Stimulated activated CD8-positive, alpha-beta memory T cell treated with anti-CD3 and anti-CD28 coated beads, Interleukin-4, amount 100 ng/mL, for 1 hour (primary cell): ENCODE results near the gene PPEF2.
"Not testable (repeated sequence)": the region's sequence is repeated elsewhere in the genome, so short reads cannot be mapped to it uniquely, and the experiment has no call there.

Source experiments
- DNase-seq, 2 donors: peaks; one replicate each; pipeline ENCODE4 v3.0.0-alpha.2; 2020; ENCODE audit warnings: low read depth in 2 of 2, low spot score in 1 of 2

PPEF2 gene, protein sequence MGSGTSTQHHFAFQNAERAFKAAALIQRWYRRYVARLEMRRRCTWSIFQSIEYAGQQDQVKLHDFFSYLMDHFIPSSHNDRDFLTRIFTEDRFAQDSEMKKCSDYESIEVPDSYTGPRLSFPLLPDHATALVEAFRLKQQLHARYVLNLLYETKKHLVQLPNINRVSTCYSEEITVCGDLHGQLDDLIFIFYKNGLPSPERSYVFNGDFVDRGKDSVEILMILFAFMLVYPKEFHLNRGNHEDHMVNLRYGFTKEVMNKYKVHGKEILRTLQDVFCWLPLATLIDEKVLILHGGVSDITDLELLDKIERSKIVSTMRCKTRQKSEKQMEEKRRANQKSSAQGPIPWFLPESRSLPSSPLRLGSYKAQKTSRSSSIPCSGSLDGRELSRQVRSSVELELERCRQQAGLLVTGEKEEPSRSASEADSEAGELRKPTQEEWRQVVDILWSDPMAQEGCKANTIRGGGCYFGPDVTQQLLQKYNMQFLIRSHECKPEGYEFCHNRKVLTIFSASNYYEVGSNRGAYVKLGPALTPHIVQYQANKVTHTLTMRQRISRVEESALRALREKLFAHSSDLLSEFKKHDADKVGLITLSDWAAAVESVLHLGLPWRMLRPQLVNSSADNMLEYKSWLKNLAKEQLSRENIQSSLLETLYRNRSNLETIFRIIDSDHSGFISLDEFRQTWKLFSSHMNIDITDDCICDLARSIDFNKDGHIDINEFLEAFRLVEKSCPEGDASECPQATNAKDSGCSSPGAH

DNA sequence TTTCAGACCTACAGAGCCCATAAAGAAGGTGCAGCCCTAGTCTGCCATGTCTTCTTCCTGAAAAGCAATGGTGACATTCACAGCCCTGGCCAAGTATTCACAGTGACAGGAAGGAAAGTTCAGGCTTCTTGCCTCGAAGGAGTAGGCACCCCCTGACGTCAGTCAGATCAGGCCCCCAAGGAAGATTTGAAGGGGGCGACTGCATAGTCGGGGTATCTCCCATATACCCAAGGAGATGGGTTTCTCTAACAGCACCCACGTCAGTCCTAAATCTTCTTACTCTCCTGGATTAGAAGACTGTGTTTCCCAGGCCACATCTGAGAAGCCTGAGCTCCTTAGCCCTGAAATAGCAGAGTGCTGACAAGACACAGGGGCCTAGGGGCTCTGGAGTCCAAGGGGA is at the start of gene PPEF2:
TSS of gene PPEF2 (minus strand) at position 101 of the 400 bp plus-strand sequence. CDS start 6,127 bp downstream, outside the sequence.
- DNase-seq, result no peak

DNA sequence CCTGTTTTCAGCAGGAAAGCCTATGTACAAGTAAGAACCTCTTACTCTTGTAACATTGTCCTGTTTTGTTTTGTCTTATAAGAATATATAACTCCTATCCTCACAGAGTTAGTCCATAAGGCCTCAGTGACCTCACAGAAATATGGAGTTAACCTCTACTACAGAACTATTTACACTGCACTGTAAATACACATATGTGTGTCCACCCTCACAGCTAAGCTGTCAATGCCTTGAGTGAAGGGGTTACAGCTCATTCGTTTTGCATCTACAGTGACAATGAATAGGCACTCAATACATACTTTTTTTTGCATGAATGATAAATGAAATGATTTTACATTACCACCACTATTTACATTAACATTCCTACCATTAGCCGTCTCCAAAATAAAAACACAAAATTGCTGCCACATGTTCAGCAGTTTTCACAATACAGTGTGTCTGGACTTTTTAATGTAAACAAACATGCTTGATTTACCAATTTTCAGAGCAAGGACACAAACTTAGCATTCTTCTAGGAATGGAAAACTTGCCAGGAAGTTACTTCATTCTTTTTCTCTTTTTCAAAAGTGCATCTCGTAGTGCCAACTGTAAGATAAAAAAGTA is 48.1 kb upstream of the PPEF2 start:
- DNase-seq, result no peak

DNA sequence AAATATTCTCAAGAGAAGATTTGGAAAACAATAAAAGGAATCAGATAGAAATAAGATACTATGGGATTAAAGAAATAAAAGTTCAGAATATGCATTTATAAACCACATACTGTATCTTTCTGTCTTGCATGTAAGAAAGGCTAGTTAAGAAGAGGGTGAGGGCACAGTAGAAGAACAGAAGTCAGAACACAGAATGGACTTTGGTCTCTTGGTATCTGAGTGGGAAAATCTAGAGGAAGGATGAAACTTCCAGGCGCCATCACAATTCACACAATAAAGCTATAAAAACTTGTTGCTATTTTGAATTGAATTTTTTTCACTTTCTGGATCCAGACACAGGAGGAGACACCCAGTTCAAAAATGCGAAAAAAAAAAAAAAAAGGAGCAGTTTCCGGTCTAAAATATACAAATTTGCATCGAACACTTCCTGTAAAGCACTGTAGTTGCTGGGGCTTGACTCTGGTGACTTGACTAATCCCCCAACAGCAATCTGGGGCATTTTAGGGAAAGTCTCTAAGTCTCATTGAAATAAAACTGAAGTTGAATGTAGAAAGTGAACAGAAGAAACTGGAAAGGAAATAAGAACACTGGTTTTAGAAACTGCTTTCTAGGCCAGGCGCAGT is 46.7 kb upstream of the PPEF2 start:
- DNase-seq, result no peak

DNA sequence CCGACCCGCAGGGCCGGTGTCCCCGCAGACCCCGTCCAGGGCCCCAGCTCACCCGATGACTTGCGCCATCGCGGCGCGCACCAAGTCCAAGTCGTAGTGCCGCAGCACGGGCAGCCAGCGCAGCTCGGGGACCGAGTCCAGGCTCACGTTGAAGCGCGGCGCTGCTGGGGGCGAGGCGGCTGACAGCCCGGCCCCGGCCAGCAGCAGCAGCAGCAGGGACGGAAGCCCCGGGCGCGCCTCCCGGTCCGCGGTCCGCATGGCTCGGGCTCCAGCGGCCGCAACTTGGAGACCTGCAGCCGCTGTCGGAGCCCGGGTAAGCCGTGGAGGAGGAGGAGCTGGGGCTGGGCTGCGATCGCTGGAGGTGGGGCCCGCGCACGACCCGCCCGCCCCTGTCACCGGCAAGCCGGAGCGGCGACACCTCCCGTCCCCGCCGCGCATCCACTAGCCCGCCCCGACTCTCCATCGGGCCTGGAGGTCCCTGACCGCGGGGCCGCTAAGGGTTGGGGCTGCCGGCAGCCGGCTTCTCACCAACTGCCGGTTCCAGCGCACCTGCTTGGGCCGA is 38.5 kb upstream of the PPEF2 start, which contains the start of gene NAAA:
TSS of gene NAAA (minus strand) at position 322 of the 562 bp plus-strand sequence. CDS start at position 258, 64 bp downstream.
- DNase-seq, result peak; percentile 34 to 55

DNA sequence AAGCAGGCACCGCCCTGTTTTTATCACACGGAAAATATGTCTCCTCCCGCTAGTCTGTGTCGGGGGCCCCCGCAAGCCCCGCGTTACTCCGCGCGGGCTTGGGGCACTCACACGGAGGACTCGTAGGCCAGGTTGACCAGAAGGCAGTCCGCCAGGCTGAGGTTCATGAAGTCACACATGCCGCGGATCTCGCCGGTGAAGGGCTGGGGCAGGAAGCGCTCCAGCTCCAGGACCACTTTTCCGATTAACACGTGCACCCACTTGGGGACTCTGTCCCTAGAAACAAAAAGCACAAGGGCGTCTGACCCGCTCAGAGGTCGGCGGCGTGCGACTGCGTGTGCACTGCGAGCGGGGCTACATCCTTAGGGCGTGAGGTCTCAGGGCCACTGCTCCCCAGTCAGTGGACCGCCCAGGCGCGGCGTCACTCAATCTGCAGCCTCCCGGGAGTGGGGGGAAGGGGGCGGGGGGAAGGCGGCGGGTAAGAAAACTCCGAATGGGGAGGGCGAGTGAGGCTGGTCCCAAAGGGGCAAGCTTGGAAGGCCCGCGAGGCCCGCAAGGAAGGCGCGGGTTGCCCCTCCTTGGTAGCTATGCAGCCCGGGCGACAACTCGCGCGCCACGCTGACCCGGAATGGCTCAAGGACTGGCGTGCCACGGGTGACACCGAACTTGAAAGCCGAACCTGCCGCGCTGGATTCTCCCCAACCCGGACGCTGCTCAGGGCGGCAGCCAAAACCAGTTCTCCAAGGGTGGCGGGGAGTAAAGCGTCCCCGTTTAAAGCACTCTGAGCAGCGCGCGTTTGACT is 37.8 kb upstream of the PPEF2 start:
- DNase-seq, result peak; percentile 21 to 38

DNA sequence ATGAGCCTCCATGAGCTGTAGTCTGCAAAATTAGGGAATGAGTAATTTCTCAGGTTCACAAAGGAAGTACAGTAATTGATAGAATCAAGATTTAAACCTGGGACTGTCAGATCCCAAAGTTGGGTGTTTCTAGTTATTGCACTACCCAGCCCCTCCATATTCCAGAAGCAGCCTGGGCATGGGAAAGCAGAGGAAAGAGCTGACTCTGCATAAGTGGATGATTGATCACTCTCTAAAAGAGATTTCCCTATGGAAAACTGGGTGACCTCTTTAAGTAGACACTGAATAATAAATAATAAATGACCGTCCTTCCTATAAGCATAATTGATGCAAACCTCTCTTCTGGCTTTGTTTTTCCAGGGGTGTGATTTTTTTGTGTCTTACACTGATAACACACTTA is 33.4 kb upstream of the PPEF2 start:
- no peak for DNase-seq

DNA sequence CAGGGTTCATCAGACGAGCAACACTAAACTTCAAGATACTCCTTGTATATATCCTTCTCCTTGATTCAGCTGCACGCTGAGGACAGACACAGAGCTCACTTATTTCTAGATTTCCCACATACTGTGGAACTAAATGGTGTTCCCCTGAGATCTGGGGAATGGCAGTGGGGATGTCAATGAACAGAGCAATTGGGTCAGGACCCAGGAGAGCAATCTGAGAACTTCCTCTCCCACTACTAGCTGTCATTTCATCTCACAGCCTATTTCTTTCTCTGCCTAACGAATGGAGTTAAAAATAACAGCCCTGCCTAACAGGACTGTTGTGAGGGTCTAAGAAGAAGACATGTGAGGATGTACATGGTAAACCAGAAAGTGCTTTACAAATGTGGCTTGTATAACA is 27.9 kb upstream of the PPEF2 start:
- DNase-seq, result no peak

DNA sequence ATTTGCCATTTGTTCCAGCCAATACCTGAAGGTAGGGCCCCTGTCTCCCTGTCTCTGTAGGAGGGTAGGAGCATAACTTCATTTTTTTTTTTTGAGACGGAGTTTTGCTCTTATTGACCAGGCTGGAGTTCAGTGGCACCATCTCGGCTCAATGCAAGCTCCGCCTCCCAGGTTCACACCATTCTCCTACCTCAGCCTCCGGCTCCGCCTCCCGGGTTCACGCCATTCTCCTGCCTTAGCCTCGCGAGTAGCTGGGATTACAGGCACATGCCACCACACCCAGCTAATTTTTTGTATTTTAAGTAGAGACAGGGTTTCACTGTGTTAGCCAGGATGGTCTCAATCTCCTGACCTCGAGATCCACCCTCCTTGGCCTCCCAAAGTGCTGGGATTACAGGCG is 22.7 kb upstream of the PPEF2 start:
- not testable (repeated sequence) for DNase-seq

DNA sequence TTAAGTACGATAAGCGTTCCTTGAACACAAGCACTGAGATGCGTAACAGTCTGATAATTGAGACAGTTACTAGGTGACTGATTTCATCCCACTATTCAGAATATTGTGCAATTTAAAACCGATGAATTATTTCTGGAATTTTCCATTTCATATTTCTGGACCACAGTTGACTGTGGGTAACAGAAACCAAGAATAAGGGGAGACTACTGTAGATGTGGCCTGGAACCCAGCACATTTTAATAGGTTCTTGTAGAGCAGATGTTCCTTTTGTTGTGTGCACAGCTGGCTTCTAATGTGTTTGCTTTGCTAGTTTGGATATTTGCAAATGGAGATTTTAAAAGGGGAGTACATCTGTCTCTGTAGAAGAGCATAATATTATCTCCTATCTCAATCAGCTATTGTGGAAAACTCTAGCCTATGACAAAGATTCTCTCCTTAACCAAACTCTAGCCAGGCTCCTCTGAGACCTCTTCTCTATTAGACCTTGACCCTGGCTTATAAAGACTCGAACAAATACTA is 22.1 kb upstream of the PPEF2 start:
- DNase-seq, result no peak

DNA sequence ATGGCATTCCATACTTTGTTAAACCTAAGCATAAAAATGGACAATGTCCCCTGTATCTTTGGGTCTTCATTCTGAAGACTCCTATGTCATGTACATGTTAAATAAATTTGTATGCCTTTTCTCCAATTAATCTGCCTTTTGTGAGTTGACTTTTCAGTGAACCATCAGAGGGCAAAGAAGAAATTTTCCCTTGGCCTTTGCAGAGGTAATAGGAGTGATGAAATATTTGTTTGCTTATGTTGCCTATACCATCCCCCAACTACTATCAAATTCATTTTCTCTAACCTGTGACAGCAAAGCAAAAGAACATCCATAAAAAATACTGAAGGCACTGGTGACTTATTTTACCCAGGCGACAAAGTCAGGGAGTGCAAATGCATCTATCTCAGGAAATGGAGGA is 20.3 kb upstream of the PPEF2 start:
- no peak for DNase-seq

DNA sequence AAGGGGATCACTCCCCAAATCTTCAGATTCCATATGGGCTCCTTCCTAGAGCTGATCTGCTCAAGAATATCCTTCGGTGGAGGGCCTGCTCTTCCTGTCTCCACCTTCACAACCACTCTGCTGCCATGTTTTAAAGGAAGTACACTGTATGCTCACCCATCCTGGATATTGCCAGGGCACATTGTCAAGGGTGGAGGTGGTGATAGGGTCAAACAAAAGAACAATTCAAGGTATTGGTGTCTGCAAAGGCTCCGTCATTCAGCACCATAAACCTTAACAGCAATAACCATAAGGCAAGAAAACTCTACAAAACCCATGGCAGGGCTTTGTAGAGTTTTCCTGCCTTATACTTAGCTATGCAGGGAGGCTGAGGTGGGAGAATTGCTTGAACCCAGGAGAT is 19.7 kb upstream of the PPEF2 start:
- no peak for DNase-seq

DNA sequence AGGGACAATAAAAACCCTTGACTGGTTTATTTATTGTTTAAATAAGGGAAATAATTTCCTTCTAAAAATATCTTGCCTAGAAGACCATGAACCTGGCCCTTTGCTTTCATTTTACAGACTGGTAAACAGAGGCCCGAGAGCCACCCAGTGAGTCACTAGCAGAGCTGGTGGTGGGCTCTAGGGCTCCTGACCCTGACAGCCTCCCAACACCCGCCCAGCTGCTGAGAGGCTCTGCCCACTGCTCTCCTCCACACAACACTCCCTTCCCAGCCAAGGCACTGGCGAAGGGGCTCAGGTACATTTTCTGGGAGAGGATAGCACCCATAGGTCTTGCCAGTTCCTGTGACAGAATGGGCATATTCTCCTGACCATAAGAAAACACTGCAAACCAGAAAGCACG is 18.1 kb upstream of the PPEF2 start:
- DNase-seq, result no peak

DNA sequence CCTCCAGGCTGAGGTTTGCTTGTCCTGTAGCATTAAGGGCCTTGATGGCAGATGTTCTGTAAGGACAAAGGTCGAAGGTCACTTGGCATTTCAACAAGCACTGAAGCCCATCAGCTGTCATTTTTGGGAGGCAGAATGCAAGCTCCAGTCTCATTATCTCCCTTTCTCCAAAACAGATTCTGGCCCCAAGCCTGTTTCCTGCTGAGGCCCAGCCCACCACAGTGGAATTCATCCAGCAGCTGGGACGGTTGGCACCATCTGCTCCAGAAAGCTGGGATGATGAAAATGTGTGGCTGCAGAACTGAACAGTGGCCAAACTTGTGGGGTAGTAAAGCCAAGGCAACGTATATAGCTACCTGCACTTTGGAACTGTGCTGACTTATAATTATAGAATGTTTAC is 17.7 kb upstream of the PPEF2 start:
- DNase-seq, result no peak

DNA sequence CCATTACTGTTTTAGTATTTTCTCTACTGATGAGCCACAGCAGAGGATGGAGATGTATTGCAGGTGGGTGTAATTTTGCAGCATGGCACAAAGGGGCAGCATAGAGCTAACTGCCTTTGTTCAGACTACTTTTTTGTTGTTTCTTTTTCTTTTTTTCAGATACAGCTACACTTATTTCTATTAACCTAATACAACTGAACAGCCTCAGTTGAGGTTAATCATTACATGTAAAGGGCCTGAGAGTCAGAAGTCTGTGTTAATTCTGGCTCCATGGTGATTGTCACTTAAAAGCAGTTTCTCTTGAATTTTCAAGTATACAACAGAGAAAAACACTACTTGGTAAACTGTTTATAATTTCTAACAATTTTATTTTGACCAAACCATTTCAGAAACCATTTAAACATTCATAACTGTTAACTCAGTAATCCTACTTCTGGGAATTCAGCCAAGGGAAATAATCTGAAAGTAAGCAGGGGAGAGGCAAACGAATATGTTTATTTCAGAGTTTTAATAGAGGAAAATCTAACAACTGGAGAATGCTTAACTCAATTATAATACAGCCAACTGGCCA is 13.9 kb upstream of the PPEF2 start:
- no peak for DNase-seq

DNA sequence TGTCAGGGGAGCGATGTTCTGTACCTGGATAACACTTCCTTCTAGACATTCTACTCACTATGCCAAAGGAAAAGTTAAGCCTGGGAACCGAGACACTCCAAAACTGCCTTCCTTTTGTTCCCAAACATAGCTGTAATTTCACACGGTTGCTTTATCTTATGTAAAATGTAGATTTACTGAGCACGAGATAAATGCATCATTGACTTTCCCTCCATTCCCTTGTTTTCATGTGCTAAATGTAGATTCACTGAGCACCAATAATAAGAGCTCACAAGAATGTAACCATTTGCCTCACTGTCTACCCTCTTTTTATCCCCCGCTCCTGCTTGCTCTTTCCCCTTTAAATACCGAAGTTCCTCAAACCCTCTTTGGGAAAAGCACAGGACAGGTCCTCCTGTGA is 10.7 kb upstream of the PPEF2 start:
- no peak for DNase-seq

DNA sequence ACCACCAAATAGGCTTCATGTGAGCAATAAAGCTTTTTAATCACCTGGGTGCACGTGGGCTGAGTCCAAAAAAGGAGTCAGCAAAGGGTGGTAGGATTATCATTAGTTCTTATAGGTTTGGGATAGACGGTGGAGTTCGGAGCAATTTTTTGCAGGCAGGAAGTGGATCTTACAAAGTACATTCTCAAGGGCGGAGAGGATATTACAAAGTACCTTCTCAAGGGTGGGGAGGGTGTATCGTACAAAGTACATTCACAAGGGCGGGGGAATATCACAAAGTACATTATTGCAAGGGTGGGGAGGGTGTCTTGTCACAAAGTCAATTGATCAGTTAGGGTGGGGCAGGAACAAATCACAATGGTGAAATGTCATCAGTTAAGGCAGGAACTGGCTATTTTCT is 8.6 kb upstream of the PPEF2 start:
- not testable (repeated sequence) for DNase-seq

DNA sequence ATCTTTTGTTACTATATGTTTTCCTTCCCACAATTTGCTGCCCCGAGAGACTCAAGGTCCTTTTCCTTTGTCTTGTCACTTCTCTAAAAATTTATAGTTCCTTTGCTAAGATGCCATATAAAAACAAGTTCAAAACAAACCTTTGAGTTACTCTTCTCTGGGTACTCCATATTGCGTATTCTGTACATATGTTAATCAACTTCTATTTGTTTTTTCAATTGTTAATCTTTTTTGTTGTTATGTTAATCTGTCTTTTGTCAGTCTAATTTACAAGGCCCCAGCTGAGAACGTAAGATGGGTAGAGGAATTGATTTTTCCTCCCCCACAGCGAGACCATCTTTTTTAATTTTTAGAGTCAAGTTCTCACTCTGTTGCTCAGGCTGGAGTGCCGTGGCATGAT is 7.2 kb upstream of the PPEF2 start:
- no peak for DNase-seq

DNA sequence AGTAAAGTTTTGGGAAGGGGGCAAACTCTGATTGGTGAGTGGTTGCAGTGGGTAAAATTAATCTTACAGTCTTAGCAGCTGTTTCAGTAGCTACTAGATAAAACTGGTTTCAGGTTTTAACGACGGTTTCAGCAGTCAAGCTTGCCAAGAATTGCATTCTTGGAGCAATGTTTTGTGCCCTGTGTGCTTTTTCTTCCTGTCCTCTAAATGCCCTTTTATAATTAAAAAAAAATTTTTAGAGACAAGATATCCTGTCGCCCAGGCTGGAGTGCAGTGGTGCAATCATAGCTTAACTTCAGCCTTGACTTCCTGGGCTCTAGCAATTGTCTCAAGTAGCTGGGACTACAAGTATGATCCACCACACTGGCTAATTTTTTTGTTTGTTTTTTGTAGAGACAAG is 6.3 kb upstream of the PPEF2 start:
- no peak for DNase-seq

DNA sequence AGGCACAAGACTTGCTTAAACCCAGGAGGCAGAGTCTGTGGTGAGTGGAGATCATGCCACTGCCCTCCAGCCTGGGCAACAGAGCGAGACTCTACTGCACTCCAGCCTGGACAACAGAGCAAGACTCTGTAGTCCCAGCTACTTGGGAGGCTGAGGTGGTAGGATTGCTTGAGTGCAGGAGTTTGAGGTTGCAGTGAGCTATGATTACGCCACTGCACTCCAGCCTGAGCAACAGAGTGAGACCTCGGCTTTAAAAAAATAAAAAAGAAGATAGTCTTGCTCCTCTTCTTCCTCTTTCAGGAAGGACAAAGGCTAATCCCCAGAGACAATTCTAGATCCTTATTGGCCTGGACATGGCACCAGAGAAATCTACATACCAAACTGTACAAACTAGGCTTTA is 5.7 kb upstream of the PPEF2 start:
- no peak for DNase-seq

DNA sequence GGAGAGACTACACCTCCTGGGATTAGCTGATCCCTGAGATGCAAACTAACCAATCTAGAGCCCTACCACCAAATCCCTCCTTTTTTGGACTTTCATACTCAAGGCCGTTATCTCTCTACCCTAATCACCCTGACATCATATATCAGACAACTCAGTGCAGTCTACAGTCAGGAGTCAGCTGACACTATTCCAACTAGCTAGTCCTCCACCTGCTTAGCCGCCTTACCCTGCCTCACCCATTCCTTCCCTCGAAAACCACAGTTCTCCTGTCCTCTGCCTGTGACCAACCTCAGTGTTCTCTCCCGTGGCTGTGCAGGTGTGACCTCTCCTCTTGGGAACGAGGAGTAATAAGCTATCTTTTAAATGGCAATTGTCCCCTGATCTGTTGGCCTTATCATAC is 1.8 kb upstream of the PPEF2 start:
- DNase-seq, result no peak
